Measurements from ENCODE around the gene GRK7. TPM values are rescaled to one million over a fixed set of nuclear protein-coding genes. Genes with fewer than 3 reads are reported as not detected.

GRK7 gene, protein sequence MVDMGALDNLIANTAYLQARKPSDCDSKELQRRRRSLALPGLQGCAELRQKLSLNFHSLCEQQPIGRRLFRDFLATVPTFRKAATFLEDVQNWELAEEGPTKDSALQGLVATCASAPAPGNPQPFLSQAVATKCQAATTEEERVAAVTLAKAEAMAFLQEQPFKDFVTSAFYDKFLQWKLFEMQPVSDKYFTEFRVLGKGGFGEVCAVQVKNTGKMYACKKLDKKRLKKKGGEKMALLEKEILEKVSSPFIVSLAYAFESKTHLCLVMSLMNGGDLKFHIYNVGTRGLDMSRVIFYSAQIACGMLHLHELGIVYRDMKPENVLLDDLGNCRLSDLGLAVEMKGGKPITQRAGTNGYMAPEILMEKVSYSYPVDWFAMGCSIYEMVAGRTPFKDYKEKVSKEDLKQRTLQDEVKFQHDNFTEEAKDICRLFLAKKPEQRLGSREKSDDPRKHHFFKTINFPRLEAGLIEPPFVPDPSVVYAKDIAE (N-terminal part only)
- not detected for polyA plus RNA-seq (2013, experiment 1 of 2)
- polyA plus RNA-seq (2013, experiment 2 of 2) = not detected

DNA sequence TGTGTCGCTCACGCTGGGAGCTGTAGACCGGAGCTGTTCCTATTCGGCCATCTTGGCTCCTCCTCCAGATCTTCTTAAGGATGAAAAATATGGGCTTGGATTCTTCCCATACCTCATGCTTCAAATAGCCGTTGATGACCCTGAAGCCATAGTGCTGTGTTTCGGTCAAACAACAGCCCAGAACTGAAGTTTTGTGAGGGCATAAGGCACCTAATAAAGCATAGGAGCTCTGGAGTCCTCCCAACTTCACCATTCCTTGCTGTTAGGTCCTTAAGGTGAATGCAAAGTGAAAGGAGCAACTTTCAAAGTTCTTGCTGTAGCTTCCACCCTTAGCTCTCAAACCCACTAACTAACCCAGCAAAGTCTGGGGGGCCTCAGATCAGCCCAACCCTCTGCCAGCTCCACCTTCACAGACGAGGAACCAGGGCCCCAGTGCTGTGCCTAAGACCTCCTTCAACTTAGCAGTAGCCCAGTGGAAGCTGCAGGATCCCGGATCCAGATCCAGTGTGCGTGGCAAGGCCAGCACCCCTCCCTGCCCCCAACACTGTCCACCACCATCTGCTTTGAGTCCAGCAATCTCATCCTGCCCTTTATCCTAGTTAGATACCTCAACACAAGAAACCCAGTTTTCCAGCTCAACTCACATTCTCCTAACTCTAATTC lies at the start of gene GRK7:
TSS of gene GRK7 (plus strand) at position 321 of the 663 bp plus-strand sequence. CDS start 14,877 bp downstream, outside the sequence.
- H3K4me2 ChIP-seq (ENCODE audit: low read length, poor library complexity, severe bottlenecking) = no peak within 1 kb of the TSS
- H2BK5ac ChIP-seq (ENCODE audit: low read depth, low read length, poor library complexity, severe bottlenecking) = no peak within 1 kb of the TSS
- H2AFZ ChIP-seq (ENCODE audit: low read depth, low read length) = peak within 1 kb of the TSS; percentile 53
- no peak within 1 kb of the TSS for H4K91ac ChIP-seq (ENCODE audit: low read length)
- H3K4me3 ChIP-seq (ENCODE audit: insufficient read depth in 1 of 2, low read depth in 1 of 2, low read length in 2 of 2) = no peak within 1 kb of the TSS
- H2BK12ac ChIP-seq (ENCODE audit: low read length in 2 of 2) = peak within 1 kb of the TSS; percentile 61 to 78
- DNase-seq = no peak
- H4K8ac ChIP-seq (ENCODE audit: low read length) = no peak within 1 kb of the TSS
- peak within 1 kb of the TSS; percentile 49 for H2BK120ac ChIP-seq (ENCODE audit: low read depth, low read length)
- H3K4ac ChIP-seq (ENCODE audit: low read depth in 1 of 2, low read length in 2 of 2) = peak within 1 kb of the TSS in 1 of 2 experiments; percentile 61
- H2AK5ac ChIP-seq (ENCODE audit: low read length, severe bottlenecking) = no peak within 1 kb of the TSS
- H3K79me1 ChIP-seq (replicated peaks; ENCODE audit: low read length, poor library complexity, severe bottlenecking) = no peaks in the 10 kb centered on the region
- no peak within 1 kb of the TSS for H3K14ac ChIP-seq (ENCODE audit: low read length in 2 of 2)
- no peaks in the 10 kb centered on the region for H3K27me3 ChIP-seq (ENCODE audit: control insufficient read depth in 1 of 2, insufficient read depth in 1 of 2, low read length in 2 of 2)
- H2BK15ac ChIP-seq (ENCODE audit: low read depth, poor library complexity, severe bottlenecking) = no peak within 1 kb of the TSS
- H3K27ac ChIP-seq (ENCODE audit: low read length, poor library complexity, severe bottlenecking) = no peak within 1 kb of the TSS
- H3K9me3 ChIP-seq (ENCODE audit: control insufficient read depth, low read length) = no peaks in the 10 kb centered on the region
- no peak within 1 kb of the TSS for H3K23ac ChIP-seq (ENCODE audit: low read length in 2 of 2)
- peak within 1 kb of the TSS in 1 of 2 experiments; percentile 62 for H3K18ac ChIP-seq (ENCODE audit: low read depth in 1 of 2, low read length in 2 of 2)
- H3K4me1 ChIP-seq (ENCODE audit: control insufficient read depth, insufficient read depth, low read depth, low read length) = no peaks in the 10 kb centered on the region
- 91% methylated on average over 5 of the region's 9 CpGs for WGBS
- H3K9ac ChIP-seq (ENCODE audit: low read length) = no peak within 1 kb of the TSS
- no peaks in the 10 kb centered on the region for H3K36me3 ChIP-seq (ENCODE audit: control insufficient read depth in 1 of 2, insufficient read depth in 2 of 2, low read depth in 1 of 2, low read length in 2 of 2)

DNA sequence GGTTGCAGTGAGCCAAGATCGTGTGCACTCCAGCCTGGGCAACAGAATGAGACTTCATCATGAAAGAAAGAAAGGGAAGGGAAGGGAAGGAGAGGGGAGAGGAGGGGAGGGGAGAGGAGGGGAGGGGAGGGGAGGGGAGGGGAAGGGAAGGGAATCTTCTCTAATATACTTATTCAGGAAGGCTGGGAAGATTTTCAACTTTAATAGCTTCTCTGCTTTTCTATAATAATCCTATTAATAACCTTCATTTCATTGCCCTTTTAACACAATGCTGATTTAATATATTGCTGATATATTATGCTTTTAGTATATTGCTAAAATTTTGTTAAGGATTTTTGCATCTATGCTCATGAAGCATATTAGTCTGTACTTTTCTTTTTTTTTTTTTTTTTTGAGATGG lies 48.5 kb upstream of the GRK7 start:
- no peaks in the 10 kb centered on the region for H3K9me3 ChIP-seq (ENCODE audit: control insufficient read depth, low read length)
- WGBS = 100% methylated on average over 1 of the region's 1 CpG
- no peak overlapping the region for H2BK15ac ChIP-seq (ENCODE audit: low read depth, poor library complexity, severe bottlenecking)
- no peak overlapping the region for H4K8ac ChIP-seq (ENCODE audit: low read length)
- H2AK5ac ChIP-seq (ENCODE audit: low read length, severe bottlenecking) = no peak overlapping the region
- H3K36me3 ChIP-seq (ENCODE audit: control insufficient read depth in 1 of 2, insufficient read depth in 2 of 2, low read depth in 1 of 2, low read length in 2 of 2) = no peaks in the 10 kb centered on the region
- no peak overlapping the region for H3K23ac ChIP-seq (ENCODE audit: low read length in 2 of 2)
- no peak overlapping the region for H2AFZ ChIP-seq (ENCODE audit: low read depth, low read length)
- no peak overlapping the region for H3K4me3 ChIP-seq (ENCODE audit: insufficient read depth in 1 of 2, low read depth in 1 of 2, low read length in 2 of 2)
- no peak overlapping the region for H3K4ac ChIP-seq (ENCODE audit: low read depth in 1 of 2, low read length in 2 of 2)
- H3K18ac ChIP-seq (ENCODE audit: low read depth in 1 of 2, low read length in 2 of 2) = no peak overlapping the region
- H4K91ac ChIP-seq (ENCODE audit: low read length) = no peak overlapping the region
- H2BK5ac ChIP-seq (ENCODE audit: low read depth, low read length, poor library complexity, severe bottlenecking) = no peak overlapping the region
- no peak overlapping the region for H2BK120ac ChIP-seq (ENCODE audit: low read depth, low read length)
- no peak for DNase-seq
- H3K4me1 ChIP-seq (ENCODE audit: control insufficient read depth, insufficient read depth, low read depth, low read length) = no peaks in the 10 kb centered on the region
- H3K14ac ChIP-seq (ENCODE audit: low read length in 2 of 2) = no peak overlapping the region
- H2BK12ac ChIP-seq (ENCODE audit: low read length in 2 of 2) = no peak overlapping the region
- H3K27ac ChIP-seq (ENCODE audit: low read length, poor library complexity, severe bottlenecking) = no peak overlapping the region
- H3K79me1 ChIP-seq (replicated peaks; ENCODE audit: low read length, poor library complexity, severe bottlenecking) = no peaks in the 10 kb centered on the region
- H3K4me2 ChIP-seq (ENCODE audit: low read length, poor library complexity, severe bottlenecking) = no peak overlapping the region
- no peak overlapping the region for H3K9ac ChIP-seq (ENCODE audit: low read length)
- H3K27me3 ChIP-seq (ENCODE audit: control insufficient read depth in 1 of 2, insufficient read depth in 1 of 2, low read length in 2 of 2) = no peaks in the 10 kb centered on the region

DNA sequence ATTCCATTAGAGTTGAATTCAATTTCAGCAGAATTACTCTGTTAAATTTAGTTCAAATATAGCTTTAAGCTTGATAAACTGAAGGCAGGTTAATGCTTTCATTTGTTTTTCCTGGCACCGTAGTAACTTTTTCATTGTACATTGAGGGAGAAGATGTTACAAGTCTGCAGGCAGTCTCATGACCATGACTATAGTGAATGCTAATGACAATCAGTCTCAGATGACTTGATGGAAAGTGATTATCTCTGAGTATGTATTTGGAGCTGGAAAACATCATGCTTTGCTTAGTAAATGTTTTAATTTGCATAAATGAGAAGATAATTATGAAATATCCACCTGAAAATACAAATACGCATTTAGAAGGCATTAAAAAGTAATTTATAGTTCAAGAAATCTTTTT lies 41.1 kb upstream of the GRK7 start:
- no peak overlapping the region for H3K4ac ChIP-seq (ENCODE audit: low read depth in 1 of 2, low read length in 2 of 2)
- H2AK5ac ChIP-seq (ENCODE audit: low read length, severe bottlenecking) = no peak overlapping the region
- no peaks in the 10 kb centered on the region for H3K36me3 ChIP-seq (ENCODE audit: control insufficient read depth in 1 of 2, insufficient read depth in 2 of 2, low read depth in 1 of 2, low read length in 2 of 2)
- no peak for DNase-seq
- H2AFZ ChIP-seq (ENCODE audit: low read depth, low read length) = no peak overlapping the region
- H3K14ac ChIP-seq (ENCODE audit: low read length in 2 of 2) = no peak overlapping the region
- H3K27ac ChIP-seq (ENCODE audit: low read length, poor library complexity, severe bottlenecking) = no peak overlapping the region
- no peak overlapping the region for H3K9ac ChIP-seq (ENCODE audit: low read length)
- no peak overlapping the region for H2BK5ac ChIP-seq (ENCODE audit: low read depth, low read length, poor library complexity, severe bottlenecking)
- H3K4me3 ChIP-seq (ENCODE audit: insufficient read depth in 1 of 2, low read depth in 1 of 2, low read length in 2 of 2) = no peak overlapping the region
- no peaks in the 10 kb centered on the region for H3K27me3 ChIP-seq (ENCODE audit: control insufficient read depth in 1 of 2, insufficient read depth in 1 of 2, low read length in 2 of 2)
- 100% methylated on average over 1 of the region's 2 CpGs for WGBS
- no peaks in the 10 kb centered on the region for H3K4me1 ChIP-seq (ENCODE audit: control insufficient read depth, insufficient read depth, low read depth, low read length)
- H3K79me1 ChIP-seq (replicated peaks; ENCODE audit: low read length, poor library complexity, severe bottlenecking) = no peaks in the 10 kb centered on the region
- H3K4me2 ChIP-seq (ENCODE audit: low read length, poor library complexity, severe bottlenecking) = no peak overlapping the region
- H3K23ac ChIP-seq (ENCODE audit: low read length in 2 of 2) = no peak overlapping the region
- H3K18ac ChIP-seq (ENCODE audit: low read depth in 1 of 2, low read length in 2 of 2) = no peak overlapping the region
- no peak overlapping the region for H2BK12ac ChIP-seq (ENCODE audit: low read length in 2 of 2)
- H4K91ac ChIP-seq (ENCODE audit: low read length) = no peak overlapping the region
- H2BK120ac ChIP-seq (ENCODE audit: low read depth, low read length) = no peak overlapping the region
- no peak overlapping the region for H2BK15ac ChIP-seq (ENCODE audit: low read depth, poor library complexity, severe bottlenecking)
- no peaks in the 10 kb centered on the region for H3K9me3 ChIP-seq (ENCODE audit: control insufficient read depth, low read length)
- H4K8ac ChIP-seq (ENCODE audit: low read length) = no peak overlapping the region

DNA sequence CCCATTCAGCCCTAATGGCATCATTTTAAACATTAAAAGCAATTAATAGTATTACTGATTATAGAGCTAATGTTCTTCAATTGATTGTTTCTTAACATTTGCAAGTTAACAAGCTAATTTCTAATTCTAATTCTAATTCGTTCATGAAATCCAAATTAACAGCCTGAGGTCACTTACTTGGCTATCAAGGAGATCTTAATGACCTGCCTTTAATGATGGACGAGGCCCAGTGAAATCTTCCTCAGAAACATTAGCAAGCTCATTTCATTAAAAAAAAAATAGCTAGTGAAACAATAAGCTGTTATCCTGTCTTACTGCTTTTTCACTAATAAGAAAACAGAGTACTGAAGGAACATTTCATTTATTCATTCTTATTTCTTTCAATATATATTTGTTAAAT lies 40.6 kb upstream of the GRK7 start:
- WGBS = 85% methylated on average over 1 of the region's 2 CpGs
- Histone ChIP-seq H3K9ac (ENCODE audit: low read length) (no peak overlapping the region), H4K91ac (ENCODE audit: low read length) (no peak overlapping the region), H2AK5ac (ENCODE audit: low read length, severe bottlenecking) (no peak overlapping the region), H2BK15ac (ENCODE audit: low read depth, poor library complexity, severe bottlenecking) (no peak overlapping the region), H3K9me3 (ENCODE audit: control insufficient read depth, low read length) (no peaks in the 10 kb centered on the region), H3K23ac (ENCODE audit: low read length in 2 of 2) (no peak overlapping the region), H4K8ac (ENCODE audit: low read length) (no peak overlapping the region), H3K79me1 (replicated peaks; ENCODE audit: low read length, poor library complexity, severe bottlenecking) (no peaks in the 10 kb centered on the region), H3K14ac (ENCODE audit: low read length in 2 of 2) (no peak overlapping the region), H2BK12ac (ENCODE audit: low read length in 2 of 2) (no peak overlapping the region), H3K27me3 (ENCODE audit: control insufficient read depth in 1 of 2, insufficient read depth in 1 of 2, low read length in 2 of 2) (no peaks in the 10 kb centered on the region), H3K27ac (ENCODE audit: low read length, poor library complexity, severe bottlenecking) (no peak overlapping the region), H3K4ac (ENCODE audit: low read depth in 1 of 2, low read length in 2 of 2) (no peak overlapping the region), H2BK120ac (ENCODE audit: low read depth, low read length) (no peak overlapping the region), H3K4me3 (ENCODE audit: insufficient read depth in 1 of 2, low read depth in 1 of 2, low read length in 2 of 2) (no peak overlapping the region), H3K18ac (ENCODE audit: low read depth in 1 of 2, low read length in 2 of 2) (no peak overlapping the region), H2BK5ac (ENCODE audit: low read depth, low read length, poor library complexity, severe bottlenecking) (no peak overlapping the region), H3K4me1 (ENCODE audit: control insufficient read depth, insufficient read depth, low read depth, low read length) (no peaks in the 10 kb centered on the region), H3K4me2 (ENCODE audit: low read length, poor library complexity, severe bottlenecking) (no peak overlapping the region), H3K36me3 (ENCODE audit: control insufficient read depth in 1 of 2, insufficient read depth in 2 of 2, low read depth in 1 of 2, low read length in 2 of 2) (no peaks in the 10 kb centered on the region), H2AFZ (ENCODE audit: low read depth, low read length) (no peak overlapping the region)
- DNase-seq = no peak

All from mesenchymal stem cell (in vitro differentiated cells and primary cell).